Measurements from ENCODE around the gene ADIPOR2.

GRCh38 chr12:1665366-1665765 is 25.5 kb upstream of the ADIPOR2 start:
- TF ChIP-seq POLR2AphosphoS5 (IDR thresholded peaks at IDR 0.05; ENCODE audit: low read depth, low read length) (no peak), REST (IDR thresholded peaks at IDR 0.05; ENCODE audit: insufficient read depth in 1 of 2, low read depth in 2 of 2, low read length in 2 of 2) (no peak), SIN3A (IDR thresholded peaks at IDR 0.05; ENCODE audit: borderline replicate concordance, insufficient read depth, low read length) (no peak), TAF1 (IDR thresholded peaks at IDR 0.05; ENCODE audit: borderline replicate concordance, insufficient read depth, low read length) (no peak), FOXP2 (optimal IDR thresholded peaks at IDR 0.05; ENCODE audit: borderline replicate concordance, extremely low read depth, extremely low read length, insufficient read depth) (no peak)

All from PFSK-1 (cell line).